ENCODE data around the gene NMB.

GRCh38 chr15:84654689-84655453, 3.1 kb downstream of the NMB start:
- TF ChIP-seq ZFP3 (CRISPR knock-in tag; IDR thresholded peaks at IDR 0.05) (no peak), ZFP30 (CRISPR knock-in tag; IDR thresholded peaks at IDR 0.05) (no peak), BACH2 (CRISPR knock-in tag; IDR thresholded peaks at IDR 0.05; ENCODE audit: borderline replicate concordance) (no peak), OSR1 (CRISPR knock-in tag; IDR thresholded peaks at IDR 0.05) (no peak), TSHZ2 (CRISPR knock-in tag; IDR thresholded peaks at IDR 0.05) (no peak), ARNTL (CRISPR knock-in tag; IDR thresholded peaks at IDR 0.05; ENCODE audit: borderline replicate concordance, low read depth) (no peak)
